H1 (cell line): ENCODE data around the gene UCN. TPM values are rescaled to one million over a fixed set of nuclear protein-coding genes. Genes with fewer than 3 reads are reported as not detected.

Source experiments
- ATF3 ChIP-seq: IDR thresholded peaks from 2 replicates; pipeline ENCODE4 v1.6.1; 2011; ENCODE audit warnings: low read depth, mild to moderate bottlenecking, low read length; ENCODE audit not compliant: insufficient read depth
- BCL11A ChIP-seq, 2 experiments: IDR thresholded peaks; one replicate each; pipeline ENCODE4 v1.6.1; 2011; ENCODE audit warnings: low read depth in 2 of 2, low read length in 2 of 2, mild to moderate bottlenecking in 2 of 2
- CBX8 ChIP-seq: fragments of 300-800, 300-1000 bp; sonication (generic); IDR thresholded peaks from 2 replicates; pipeline ENCODE4 v1.7.1; 2016; ENCODE audit warnings: low read depth, low read length, borderline replicate concordance
- CHD7 ChIP-seq: fragments of 300-600 bp; sonication (generic); IDR thresholded peaks from 2 replicates; pipeline ENCODE4 v1.7.1; 2012; ENCODE audit warnings: low read length, moderate library complexity, mild to moderate bottlenecking, inconsistent platforms; ENCODE audit not compliant: insufficient replicate concordance
- HDAC2 ChIP-seq, 2 experiments: fragments of 300-600 bp in 1 of 2; sonication (generic) in 1 of 2; IDR thresholded peaks; 2 replicates each; pipeline ENCODE4 v1.6.1; 2011 to 2012; ENCODE audit warnings: low read depth in 2 of 2, low read length in 2 of 2, mild to moderate bottlenecking in 2 of 2, moderate library complexity in 2 of 2, borderline replicate concordance in 1 of 2, inconsistent platforms in 1 of 2
- JUND ChIP-seq: IDR thresholded peaks from 2 replicates; pipeline ENCODE4 v1.6.1; 2011; ENCODE audit warnings: mild to moderate bottlenecking, improper control_type of control experiment, low read length
- MAFK ChIP-seq: IDR thresholded peaks from 2 replicates; pipeline ENCODE4 v1.6.1; 2012; ENCODE audit warnings: low read depth, mild to moderate bottlenecking, improper control_type of control experiment, low read length
- NANOG ChIP-seq: IDR thresholded peaks from 2 replicates; pipeline ENCODE4 v1.6.1; 2011; ENCODE audit warnings: low read length, low read depth, mild to moderate bottlenecking, inconsistent platforms; ENCODE audit not compliant: insufficient read depth, poor library complexity, severe bottlenecking
- POU5F1 ChIP-seq: IDR thresholded peaks from 2 replicates; pipeline ENCODE4 v1.6.1; 2011; ENCODE audit warnings: low read depth, mild to moderate bottlenecking, low read length, moderate library complexity
- RXRA ChIP-seq: IDR thresholded peaks from 2 replicates; pipeline ENCODE4 v1.6.1; 2011; ENCODE audit warnings: low read depth, mild to moderate bottlenecking, low read length, moderate library complexity; ENCODE audit not compliant: insufficient read depth
- TAF1 ChIP-seq: IDR thresholded peaks from 2 replicates; pipeline ENCODE4 v1.6.1; 2011; ENCODE audit warnings: mild to moderate bottlenecking, low read depth, low read length
- polyA plus RNA-seq, 7 experiments: library from polyadenylated mRNA; depleted of rRNA in 3 of 7; stranded (reverse) in 5 of 7; unstranded in 2 of 7; fragments of >200 nt in 5 of 7; fragments of 200-250 nt in 2 of 7; gene quantifications; 1 replicate in 5 of 7; 2 replicates in 1 of 7; 4 replicates in 1 of 7; pipeline versions ENCODE4 v1.2.1 to v1.2.3, GENCODE V29; 2011 to 2013; ENCODE audit warnings: missing spikeins in 2 of 7, mixed read lengths in 2 of 7
- total RNA-seq: library from RNA; stranded (reverse); fragmentation: NEBNext Ultra II Directional; extraction: Animal tissue kit (Norgen Biotek cat#: 25700); gene quantifications from 2 replicates; pipeline ENCODE4 v1.2.1, GENCODE V29; 2021

UCN gene
- total and polyA plus RNA-seq, 2 of the 8 experiments (the other 6 are each of a cell fraction or from before 2014, with no cell fraction given), result 0.35 TPM; not detected in 1

GRCh38 chr2:27258051-27258450 lies 50.2 kb downstream of the UCN start (continued):
- no peak for TF ChIP-seq CHD7
- no peak for TF ChIP-seq NANOG
- TF ChIP-seq MAFK, result no peak
- no peak for TF ChIP-seq JUND
- no peak for TF ChIP-seq CBX8
- no peak for TF ChIP-seq HDAC2 (IDR thresholded peaks at IDR 0.05; ENCODE audit: borderline replicate concordance in 1 of 2, low read depth in 2 of 2, low read length in 2 of 2)
- TF ChIP-seq BCL11A (IDR thresholded peaks at IDR 0.05; ENCODE audit: low read depth in 2 of 2, low read length in 2 of 2), result no peak
- TF ChIP-seq ATF3, result no peak
- no peak for TF ChIP-seq TAF1
- TF ChIP-seq POU5F1, result no peak
- no peak for TF ChIP-seq RXRA
